NCI-H187 treated with DMSO at 0.1 percent for 48 hours (cell line): ENCODE results near the gene A1BG.

ENCODE experiments used
- DNase-seq: peaks from one replicate; lab custom pipeline; 2025; lab: John Stamatoyannopoulos, UW

Gene A1BG

GRCh38 chr19:58300620-58301019, 52.7 kb downstream of the A1BG start:
- DNase-seq, result no peak

- no peak for DNase-seq
Measured at GRCh38 chr19:58296104-58296503, 57.2 kb downstream of the A1BG start.
